Measurements from ENCODE around the gene SLC16A10. TPM values are rescaled to one million over a fixed set of nuclear protein-coding genes. Genes with fewer than 3 reads are reported as not detected.

SLC16A10 gene
- total and polyA plus RNA-seq, 2 of the 8 experiments (the other 6 are each of a cell fraction or from before 2014, with no cell fraction given), result 18.6 to 23.2 TPM

DNA sequence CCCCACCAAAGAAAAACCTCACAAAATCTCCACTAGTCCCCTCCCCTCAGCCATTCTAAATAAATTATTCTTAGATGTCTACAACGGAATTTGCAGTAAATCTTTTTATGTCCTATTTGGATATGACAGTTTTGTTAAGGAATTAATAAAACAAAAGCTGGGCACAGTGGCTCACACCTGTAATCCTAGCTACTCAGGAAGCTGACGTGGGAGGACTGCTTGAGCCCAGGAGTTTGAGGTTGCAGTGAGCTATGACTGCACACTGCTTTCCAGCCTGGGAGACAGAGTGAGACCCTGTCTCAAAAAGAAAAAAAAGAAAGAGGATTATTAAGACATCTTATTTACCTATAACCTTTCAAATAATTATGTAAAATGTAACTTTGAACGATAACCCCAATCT, 165.4 kb downstream of the SLC16A10 start (continued):
- TF ChIP-seq KDM5A (IDR thresholded peaks at IDR 0.05; ENCODE audit: low read length) (no peak), YY1 (IDR thresholded peaks at IDR 0.05; ENCODE audit: low read depth, low read length) (no peak), MAFK (IDR thresholded peaks at IDR 0.05; ENCODE audit: low read depth, low read length) (no peak)
- TF ChIP-seq, protein P1, sequence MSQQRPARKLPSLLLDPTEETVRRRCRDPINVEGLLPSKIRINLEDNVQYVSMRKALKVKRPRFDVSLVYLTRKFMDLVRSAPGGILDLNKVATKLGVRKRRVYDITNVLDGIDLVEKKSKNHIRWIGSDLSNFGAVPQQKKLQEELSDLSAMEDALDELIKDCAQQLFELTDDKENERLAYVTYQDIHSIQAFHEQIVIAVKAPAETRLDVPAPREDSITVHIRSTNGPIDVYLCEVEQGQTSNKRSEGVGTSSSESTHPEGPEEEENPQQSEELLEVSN (IDR thresholded peaks at IDR 0.05), result no peak
